Measurements from ENCODE around the gene PLSCR5. TPM values are rescaled to one million over a fixed set of nuclear protein-coding genes. Genes with fewer than 3 reads are reported as not detected.
A peak's percentile ranks its signal among the peaks of the same experiment; 100 is the strongest.

Gene PLSCR5
- total and polyA plus RNA-seq, 8 donors: not detected

DNA sequence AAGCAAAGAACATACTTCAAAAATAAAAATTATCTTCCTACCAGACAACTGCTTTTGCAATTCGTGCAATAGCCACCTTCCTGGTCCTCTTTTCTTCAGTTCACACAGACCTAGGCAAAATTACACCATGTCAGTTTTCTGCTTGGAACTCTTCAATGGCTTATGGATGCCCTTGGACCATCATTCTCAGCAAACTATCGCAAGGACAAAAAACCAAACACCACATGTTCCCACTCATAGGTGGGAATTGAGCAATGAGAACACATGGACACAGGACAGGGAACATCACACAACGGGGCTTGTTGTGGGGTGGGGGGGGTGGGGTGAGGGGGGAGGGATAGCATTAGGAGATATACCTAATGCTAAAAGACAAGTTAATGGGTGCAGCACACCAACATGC is 29.2 kb upstream of the PLSCR5 start:
- DNase-seq: no peak
- Histone ChIP-seq H3K27me3 (no peaks in the 10 kb centered on the region), H3K4me1 (peaks cover 0 to 7% (median 0%) of the 10 kb centered on the region in 3 donors), H3K4me3 (no peak overlapping the region), H3K27ac (no peak overlapping the region), H3K9me3 (no peaks in the 10 kb centered on the region), H3K36me3 (no peaks in the 10 kb centered on the region)
- FAIRE-seq: no peak
- intact Hi-C loops (cut with DNase I): no loop called here
- WGBS, 2 donors: 59 to 79% methylated on average over 3 of the region's 3 CpGs
- no peak for ATAC-seq
- TF ChIP-seq, protein P1, sequence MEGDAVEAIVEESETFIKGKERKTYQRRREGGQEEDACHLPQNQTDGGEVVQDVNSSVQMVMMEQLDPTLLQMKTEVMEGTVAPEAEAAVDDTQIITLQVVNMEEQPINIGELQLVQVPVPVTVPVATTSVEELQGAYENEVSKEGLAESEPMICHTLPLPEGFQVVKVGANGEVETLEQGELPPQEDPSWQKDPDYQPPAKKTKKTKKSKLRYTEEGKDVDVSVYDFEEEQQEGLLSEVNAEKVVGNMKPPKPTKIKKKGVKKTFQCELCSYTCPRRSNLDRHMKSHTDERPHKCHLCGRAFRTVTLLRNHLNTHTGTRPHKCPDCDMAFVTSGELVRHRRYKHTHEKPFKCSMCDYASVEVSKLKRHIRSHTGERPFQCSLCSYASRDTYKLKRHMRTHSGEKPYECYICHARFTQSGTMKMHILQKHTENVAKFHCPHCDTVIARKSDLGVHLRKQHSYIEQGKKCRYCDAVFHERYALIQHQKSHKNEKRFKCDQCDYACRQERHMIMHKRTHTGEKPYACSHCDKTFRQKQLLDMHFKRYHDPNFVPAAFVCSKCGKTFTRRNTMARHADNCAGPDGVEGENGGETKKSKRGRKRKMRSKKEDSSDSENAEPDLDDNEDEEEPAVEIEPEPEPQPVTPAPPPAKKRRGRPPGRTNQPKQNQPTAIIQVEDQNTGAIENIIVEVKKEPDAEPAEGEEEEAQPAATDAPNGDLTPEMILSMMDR (IDR thresholded peaks at IDR 0.05): no peak

DNA sequence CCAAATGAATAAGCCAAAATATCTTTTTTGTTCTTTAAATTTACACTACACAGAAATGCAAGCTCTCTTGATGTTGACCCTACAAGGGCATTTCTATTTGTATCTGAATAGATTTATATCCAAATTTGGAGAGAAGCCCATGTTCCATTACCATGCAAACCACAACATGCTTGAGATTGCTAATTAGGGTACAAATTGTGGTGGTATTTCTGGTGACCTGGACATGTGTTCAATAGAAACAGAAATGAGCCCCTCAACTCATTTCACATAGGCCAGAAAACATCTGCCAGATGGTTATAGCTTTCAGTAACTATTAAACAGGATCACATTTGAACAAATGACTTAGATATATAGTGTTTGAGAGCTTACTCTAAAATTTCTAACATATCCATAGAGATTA is 23.5 kb upstream of the PLSCR5 start:
- H3K9me3 ChIP-seq: no peaks in the 10 kb centered on the region
- no peaks in the 10 kb centered on the region for H3K4me1 ChIP-seq
- H3K36me3 ChIP-seq: no peaks in the 10 kb centered on the region
- no peak for FAIRE-seq
- TF ChIP-seq, protein P1 (IDR thresholded peaks at IDR 0.05): no peak
- no peaks in the 10 kb centered on the region for H3K27me3 ChIP-seq
- DNase-seq: no peak
- H3K27ac ChIP-seq: no peak overlapping the region
- intact Hi-C loops (cut with DNase I): no loop called here
- no peak overlapping the region for H3K4me3 ChIP-seq
- ATAC-seq: no peak

DNA sequence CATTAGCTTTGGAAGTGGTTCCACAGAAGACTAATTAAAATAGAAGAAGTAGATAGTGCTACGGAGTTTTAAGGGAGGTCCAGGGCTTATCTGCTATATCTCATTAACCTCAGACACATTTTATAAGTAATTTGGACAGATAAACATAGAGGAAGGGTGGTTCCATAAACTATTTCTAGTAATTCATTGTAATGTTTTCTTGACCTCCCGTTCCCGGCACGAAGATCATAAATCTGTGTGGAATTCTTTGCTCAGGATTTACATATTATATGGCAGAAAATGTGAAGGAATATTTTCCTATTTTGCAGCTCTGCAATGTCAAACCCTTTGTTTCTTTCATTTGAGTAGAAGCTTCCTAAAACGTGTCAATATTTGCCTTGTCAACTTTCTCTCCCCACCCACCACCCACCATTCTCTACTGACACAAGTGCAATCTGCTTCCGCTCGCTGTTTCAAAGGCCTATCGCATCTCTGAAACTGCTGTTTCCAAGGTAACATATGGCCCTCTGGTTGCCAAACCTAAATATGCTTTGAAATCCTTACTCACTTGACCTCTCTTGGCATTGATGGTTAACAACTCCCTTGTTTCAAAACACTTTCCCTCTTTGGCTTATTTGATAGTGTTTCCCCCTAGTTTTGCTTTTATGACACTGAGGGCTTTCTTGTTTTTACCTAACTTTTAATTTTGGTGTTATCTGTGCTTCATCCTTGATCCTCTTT is 21.4 kb upstream of the PLSCR5 start:
- no peaks in the 10 kb centered on the region for H3K36me3 ChIP-seq
- no peaks in the 10 kb centered on the region for H3K9me3 ChIP-seq
- TF ChIP-seq, protein P1 (IDR thresholded peaks at IDR 0.05): no peak
- ATAC-seq (no peak), DNase-seq (no peak), FAIRE-seq (no peak)
- 84 to 85% methylated on average over 8 of the region's 8 CpGs for WGBS, 2 donors
- H3K4me1 ChIP-seq: no peaks in the 10 kb centered on the region
- no peak overlapping the region for H3K27ac ChIP-seq
- intact Hi-C loops (cut with DNase I): no loop called here
- H3K27me3 ChIP-seq: no peaks in the 10 kb centered on the region
- no peak overlapping the region for H3K4me3 ChIP-seq

DNA sequence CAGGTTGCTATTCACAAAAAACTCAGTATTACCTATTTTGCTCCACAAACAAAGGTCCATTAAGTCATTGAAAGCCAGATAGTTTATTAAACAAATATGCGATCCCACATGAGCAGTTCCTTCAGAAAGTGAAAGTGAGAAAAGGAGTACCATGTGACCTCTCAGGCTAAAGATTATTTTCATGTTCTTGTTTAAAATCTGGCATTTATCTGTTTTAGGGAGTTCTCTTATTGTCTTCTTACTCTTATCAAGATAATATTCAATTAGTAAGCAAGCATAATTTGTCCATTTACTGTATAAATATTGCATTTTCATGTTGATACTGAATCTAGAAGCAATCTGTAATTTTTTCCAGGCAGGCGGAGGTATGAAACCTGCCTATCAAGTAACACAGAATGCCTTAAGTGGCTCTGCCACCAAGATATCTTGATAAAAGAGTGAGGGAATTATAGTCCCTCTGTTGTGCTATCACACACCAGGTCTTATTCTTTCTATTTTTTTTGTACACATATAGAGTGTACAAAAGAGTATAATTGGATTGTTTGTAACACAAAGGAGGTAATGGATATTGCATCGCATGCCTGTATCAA is 20.1 kb upstream of the PLSCR5 start:
- no peak for DNase-seq
- Histone ChIP-seq H3K4me1 (no peaks in the 10 kb centered on the region), H3K36me3 (no peaks in the 10 kb centered on the region), H3K4me3 (peak overlapping the region in 3 of 4 donors; percentile 3 to 30 (median 22)), H3K9me3 (no peaks in the 10 kb centered on the region), H3K27me3 (no peaks in the 10 kb centered on the region), H3K27ac (no peak overlapping the region)
- ATAC-seq: peak; percentile 81 to 97 (median 90)
- FAIRE-seq: peak; percentile 5
- WGBS, 2 donors: 37 to 38% methylated on average over 3 of the region's 3 CpGs
- TF ChIP-seq, protein P1 (IDR thresholded peaks at IDR 0.05): no peak
- intact Hi-C loops (cut with DNase I): no loop called here

DNA sequence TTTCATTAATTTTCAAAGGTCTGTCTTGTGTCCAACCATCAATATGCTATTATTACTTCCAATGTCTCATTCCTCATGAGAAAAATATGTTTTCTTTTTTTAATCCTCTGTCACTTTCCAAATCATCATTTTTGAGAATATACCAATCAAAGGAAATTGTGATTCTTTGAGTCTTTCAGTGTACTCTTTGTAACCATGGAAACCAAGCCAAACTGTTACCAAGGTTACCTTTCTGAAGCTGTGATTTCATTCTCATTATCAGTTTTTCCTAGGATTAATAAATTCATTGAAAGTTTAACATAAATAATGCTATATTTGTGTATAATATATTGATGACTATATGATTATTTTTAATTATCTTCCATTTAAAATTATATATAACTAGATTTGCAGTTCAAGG is 16.6 kb upstream of the PLSCR5 start:
- H3K4me3 ChIP-seq: no peak overlapping the region

More for the DNA sequence above, 16.6 kb upstream of the PLSCR5 start:
- DNase-seq (no peak), FAIRE-seq (no peak), ATAC-seq (no peak)
- Histone ChIP-seq H3K27me3 (no peaks in the 10 kb centered on the region), H3K27ac (no peak overlapping the region), H3K36me3 (no peaks in the 10 kb centered on the region), H3K4me1 (no peaks in the 10 kb centered on the region), H3K9me3 (no peaks in the 10 kb centered on the region)
- intact Hi-C loops (cut with DNase I): no loop called here
- TF ChIP-seq, protein P1 (IDR thresholded peaks at IDR 0.05): no peak

All from pancreas (tissue), 10 donors.